GM19193 (cell line): ENCODE data around the gene BLTP3B.

Source experiments
- POLR2A ChIP-seq: IDR thresholded peaks from 4 replicates; pipeline ENCODE4 v1.6.1; 2011; ENCODE audit not compliant: insufficient read depth, insufficient read length; ENCODE audit errors: extremely low read depth

BLTP3B gene

GRCh38 chr12:100138803-100139098 lies 3.9 kb downstream of the BLTP3B start:
- no peak for TF ChIP-seq POLR2A

GRCh38 chr12:100138048-100138802 lies 4.4 kb downstream of the BLTP3B start:
- TF ChIP-seq POLR2A, result no peak

GRCh38 chr12:100133200-100133599 lies 9.5 kb downstream of the BLTP3B start:
- TF ChIP-seq POLR2A, result no peak

- TF ChIP-seq POLR2A, result no peak
Measured at GRCh38 chr12:100128512-100128908, 14.2 kb downstream of the BLTP3B start.

GRCh38 chr12:100127766-100128511 lies 14.7 kb downstream of the BLTP3B start:
- no peak for TF ChIP-seq POLR2A

GRCh38 chr12:100123316-100124095 lies 19.2 kb downstream of the BLTP3B start:
- TF ChIP-seq POLR2A, result no peak

GRCh38 chr12:100120355-100120754 lies 22.3 kb downstream of the BLTP3B start:
- TF ChIP-seq POLR2A, result no peak

GRCh38 chr12:100115291-100115690 lies 27.4 kb downstream of the BLTP3B start:
- TF ChIP-seq POLR2A, result no peak

- no peak for TF ChIP-seq POLR2A
Measured at GRCh38 chr12:100114574-100114973, 28.1 kb downstream of the BLTP3B start.

GRCh38 chr12:100110276-100110675 lies 32.4 kb downstream of the BLTP3B start:
- no peak for TF ChIP-seq POLR2A

- TF ChIP-seq POLR2A, result no peak
Measured at GRCh38 chr12:100106861-100107260, 35.8 kb downstream of the BLTP3B start.

- TF ChIP-seq POLR2A, result no peak
Measured at GRCh38 chr12:100105661-100106060, 37.0 kb downstream of the BLTP3B start.

- no peak for TF ChIP-seq POLR2A
Measured at GRCh38 chr12:100101000-100101399, 41.7 kb downstream of the BLTP3B start.
